PC-3 (cell line): ENCODE results near the gene ADGRL4.

Experiments
- CTCF ChIP-seq: fragments of 300-600 bp; sonication (generic); conservative IDR thresholded peaks from 2 replicates; pipeline ENCODE4 v1.5.1; 2017; ENCODE audit warnings: antibody characterized with exemption, low read depth, mild to moderate bottlenecking, low read length
- EZH2 ChIP-seq: fragments of 300-600 bp; sonication (generic); IDR thresholded peaks from one replicate; pipeline ENCODE4 v1.6.1; 2017; ENCODE audit warnings: antibody characterized with exemption, mild to moderate bottlenecking, low read length; ENCODE audit not compliant: unreplicated experiment
- EZH2phosphoT487 ChIP-seq: fragments of 300-600 bp; sonication (generic); IDR thresholded peaks from 2 replicates; pipeline ENCODE4 v1.6.1; 2018; ENCODE audit warnings: mild to moderate bottlenecking, antibody characterized with exemption, low read length, borderline replicate concordance

GRCh38 chr1:78987042-78987441, 19.5 kb downstream of the ADGRL4 start:
- TF ChIP-seq CTCF: no peak
- no peak for TF ChIP-seq EZH2
- no peak for TF ChIP-seq EZH2phosphoT487
